Endothelial cell of umbilical vein (primary cell): Measurements from ENCODE around the gene RNU5B-1.

ENCODE experiments used
- POLR2A ChIP-seq: IDR thresholded peaks from 2 replicates; pipeline ENCODE4 v1.6.1; 2012; ENCODE audit warnings: low read depth, mild to moderate bottlenecking, control low read depth, low read length
- TF ChIP-seq, protein P1 (sequence below), 2 donors: IDR thresholded peaks; 1 replicate in 1 of 2; 2 replicates in 1 of 2; pipeline ENCODE4 v1.5.1; 2011; ENCODE audit warnings: low read length in 2 of 2, mild to moderate bottlenecking in 2 of 2, moderate library complexity in 2 of 2, control low read depth in 1 of 2, inconsistent platforms in 1 of 2, low read depth in 1 of 2; ENCODE audit not compliant: insufficient read depth in 1 of 2; ENCODE audit errors: extremely low read depth in 1 of 2

DNA sequence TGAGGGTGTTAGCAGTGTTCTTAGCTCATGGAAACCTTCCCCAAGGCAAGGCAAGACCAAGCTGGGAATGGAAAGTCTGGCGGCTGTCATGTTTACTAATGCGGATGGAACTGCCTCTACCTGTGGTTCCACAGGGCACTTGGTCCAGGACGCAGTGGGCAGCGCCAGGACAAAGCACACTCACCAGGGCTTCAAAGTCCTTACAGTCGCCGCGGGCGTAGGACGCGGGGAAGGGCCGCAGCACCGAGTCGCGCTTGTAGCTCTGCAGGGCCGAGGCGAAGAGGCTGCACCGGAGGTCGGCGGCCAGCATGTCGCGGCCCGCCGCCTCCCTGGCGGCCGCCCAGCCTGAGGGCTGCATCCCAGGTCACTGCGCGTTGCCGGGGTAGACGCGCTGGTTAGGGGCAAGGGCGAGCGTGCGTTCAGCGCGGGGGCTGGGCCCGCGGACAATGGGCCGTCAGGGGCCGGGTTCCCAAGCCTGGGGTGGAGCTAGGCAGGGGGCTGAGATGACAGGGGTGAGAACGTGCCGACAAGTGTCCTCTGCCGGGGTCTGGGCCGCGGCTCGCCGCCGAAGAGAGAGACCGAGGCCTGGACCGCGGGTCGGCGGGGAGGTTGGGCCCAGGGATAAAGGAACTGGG, 18.3 kb upstream of the RNU5B-1 start:
- TF ChIP-seq, protein P1, sequence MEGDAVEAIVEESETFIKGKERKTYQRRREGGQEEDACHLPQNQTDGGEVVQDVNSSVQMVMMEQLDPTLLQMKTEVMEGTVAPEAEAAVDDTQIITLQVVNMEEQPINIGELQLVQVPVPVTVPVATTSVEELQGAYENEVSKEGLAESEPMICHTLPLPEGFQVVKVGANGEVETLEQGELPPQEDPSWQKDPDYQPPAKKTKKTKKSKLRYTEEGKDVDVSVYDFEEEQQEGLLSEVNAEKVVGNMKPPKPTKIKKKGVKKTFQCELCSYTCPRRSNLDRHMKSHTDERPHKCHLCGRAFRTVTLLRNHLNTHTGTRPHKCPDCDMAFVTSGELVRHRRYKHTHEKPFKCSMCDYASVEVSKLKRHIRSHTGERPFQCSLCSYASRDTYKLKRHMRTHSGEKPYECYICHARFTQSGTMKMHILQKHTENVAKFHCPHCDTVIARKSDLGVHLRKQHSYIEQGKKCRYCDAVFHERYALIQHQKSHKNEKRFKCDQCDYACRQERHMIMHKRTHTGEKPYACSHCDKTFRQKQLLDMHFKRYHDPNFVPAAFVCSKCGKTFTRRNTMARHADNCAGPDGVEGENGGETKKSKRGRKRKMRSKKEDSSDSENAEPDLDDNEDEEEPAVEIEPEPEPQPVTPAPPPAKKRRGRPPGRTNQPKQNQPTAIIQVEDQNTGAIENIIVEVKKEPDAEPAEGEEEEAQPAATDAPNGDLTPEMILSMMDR (IDR thresholded peaks at IDR 0.05; ENCODE audit: extremely low read depth in 1 of 2, insufficient read depth in 1 of 2, low read depth in 1 of 2, low read length in 2 of 2) = no peak
- TF ChIP-seq POLR2A = no peak
